ENCODE data around the gene BPIFB4. TPM values are rescaled to one million over a fixed set of nuclear protein-coding genes. Genes with fewer than 3 reads are reported as not detected.

Gene BPIFB4
- total and polyA plus RNA-seq, 2 donors (not counting 3 experiments of a cell fraction or from before 2014, with no cell fraction given): not detected

DNA sequence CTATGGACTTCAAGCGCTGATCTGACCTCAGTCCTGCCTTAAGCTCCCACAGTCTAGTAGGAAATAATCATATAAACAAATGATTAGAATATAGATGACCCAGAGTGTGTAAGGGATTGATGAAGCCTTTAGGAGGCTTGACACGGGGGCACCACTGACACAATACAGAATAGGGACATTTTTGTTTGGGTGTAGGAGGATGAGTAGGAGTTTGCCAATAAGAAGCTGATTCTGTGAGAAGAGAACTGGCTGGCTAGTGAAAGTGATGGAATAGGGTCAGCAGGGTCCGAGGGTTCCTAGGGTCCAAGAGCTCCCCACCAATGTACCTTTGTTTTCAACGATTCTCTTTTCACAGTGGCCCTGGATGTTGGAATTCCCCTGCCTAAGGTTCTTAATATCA, 7.1 kb upstream of the BPIFB4 start:
- H3K9ac ChIP-seq (replicated peaks; ENCODE audit: extremely low read depth, insufficient read depth, low read length): no peak overlapping the region
- no peaks in the 10 kb centered on the region for H3K79me2 ChIP-seq (ENCODE audit: control insufficient read depth, insufficient read depth, low read length)
- H3K4me3 ChIP-seq (replicated peaks in 1 of 3; ENCODE audit: insufficient read depth in 1 of 3, low read depth in 1 of 3, low read length in 3 of 3): no peak overlapping the region
- H3K27me3 ChIP-seq (ENCODE audit: control insufficient read depth in 2 of 2, insufficient read depth in 2 of 2, low read length in 2 of 2): no peaks in the 10 kb centered on the region
- dilution Hi-C loops (cut with MboI; ENCODE audit: extremely low pct_ligation_motif_present, low sequenced_read_pairs) (no loop called here), intact Hi-C loops (cut with micrococcal nuclease) (no loop called here)
- no peak for FAIRE-seq
- H3K4me2 ChIP-seq (ENCODE audit: insufficient read depth, low read length): no peak overlapping the region
- H3K9me1 ChIP-seq (replicated peaks; ENCODE audit: control insufficient read depth, extremely low read depth, insufficient read depth, low read length): no peaks in the 10 kb centered on the region
- CTCF ChIA-PET: no interaction called here
- no TSS peak for BruUV-seq (replicated peaks)
- no peaks in the 10 kb centered on the region for H3K4me1 ChIP-seq (ENCODE audit: control insufficient read depth, extremely low read depth, insufficient read depth, low read length)
- no peak for DNase-seq (ENCODE audit: low read depth, low spot score)
- no peaks in the 10 kb centered on the region for H4K20me1 ChIP-seq (replicated peaks; ENCODE audit: control insufficient read depth, extremely low read depth, insufficient read depth, low read length)
- H2AFZ ChIP-seq (ENCODE audit: low read depth, low read length): no peak overlapping the region
- no peaks in the 10 kb centered on the region for H3K9me3 ChIP-seq (replicated peaks; ENCODE audit: control insufficient read depth, insufficient read depth, low read length)
- no peak overlapping the region for H3K27ac ChIP-seq (ENCODE audit: insufficient read depth, low read depth, low read length)
- H3K36me3 ChIP-seq (ENCODE audit: control insufficient read depth in 2 of 2, extremely low read depth in 1 of 2, insufficient read depth in 2 of 2, low read length in 2 of 2): no peaks in the 10 kb centered on the region
- TF ChIP-seq POLR2A (IDR thresholded peaks at IDR 0.05; ENCODE audit: low read depth, low read length): no peak
- no peak for TF ChIP-seq GATA2 (IDR thresholded peaks at IDR 0.05; ENCODE audit: insufficient read depth, insufficient read length, low read depth, low read length)
- TF ChIP-seq, protein P1, sequence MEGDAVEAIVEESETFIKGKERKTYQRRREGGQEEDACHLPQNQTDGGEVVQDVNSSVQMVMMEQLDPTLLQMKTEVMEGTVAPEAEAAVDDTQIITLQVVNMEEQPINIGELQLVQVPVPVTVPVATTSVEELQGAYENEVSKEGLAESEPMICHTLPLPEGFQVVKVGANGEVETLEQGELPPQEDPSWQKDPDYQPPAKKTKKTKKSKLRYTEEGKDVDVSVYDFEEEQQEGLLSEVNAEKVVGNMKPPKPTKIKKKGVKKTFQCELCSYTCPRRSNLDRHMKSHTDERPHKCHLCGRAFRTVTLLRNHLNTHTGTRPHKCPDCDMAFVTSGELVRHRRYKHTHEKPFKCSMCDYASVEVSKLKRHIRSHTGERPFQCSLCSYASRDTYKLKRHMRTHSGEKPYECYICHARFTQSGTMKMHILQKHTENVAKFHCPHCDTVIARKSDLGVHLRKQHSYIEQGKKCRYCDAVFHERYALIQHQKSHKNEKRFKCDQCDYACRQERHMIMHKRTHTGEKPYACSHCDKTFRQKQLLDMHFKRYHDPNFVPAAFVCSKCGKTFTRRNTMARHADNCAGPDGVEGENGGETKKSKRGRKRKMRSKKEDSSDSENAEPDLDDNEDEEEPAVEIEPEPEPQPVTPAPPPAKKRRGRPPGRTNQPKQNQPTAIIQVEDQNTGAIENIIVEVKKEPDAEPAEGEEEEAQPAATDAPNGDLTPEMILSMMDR (IDR thresholded peaks at IDR 0.05; ENCODE audit: extremely low read depth in 1 of 2, insufficient read depth in 1 of 2, low read depth in 1 of 2, low read length in 2 of 2): no peak
- no peak for TF ChIP-seq EZH2 (IDR thresholded peaks at IDR 0.05; ENCODE audit: borderline replicate concordance, low read depth, low read length, severe bottlenecking)
- no peak for TF ChIP-seq FOS (IDR thresholded peaks at IDR 0.05; ENCODE audit: borderline replicate concordance, insufficient read depth, low read length)
- TF ChIP-seq, protein P2, sequence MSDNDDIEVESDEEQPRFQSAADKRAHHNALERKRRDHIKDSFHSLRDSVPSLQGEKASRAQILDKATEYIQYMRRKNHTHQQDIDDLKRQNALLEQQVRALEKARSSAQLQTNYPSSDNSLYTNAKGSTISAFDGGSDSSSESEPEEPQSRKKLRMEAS (IDR thresholded peaks at IDR 0.05; ENCODE audit: insufficient read depth, insufficient read length): no peak
- no peak for TF ChIP-seq MYC (IDR thresholded peaks at IDR 0.05; ENCODE audit: low read depth, low read length)
- TF ChIP-seq JUN (IDR thresholded peaks at IDR 0.05; ENCODE audit: borderline replicate concordance, insufficient read depth, insufficient read length, low read depth): no peak
- no peak for TF ChIP-seq POLR2AphosphoS5 (IDR thresholded peaks at IDR 0.05; ENCODE audit: insufficient read depth, low read depth, low read length)
- POLR2A ChIA-PET: no interaction called here
